PC-9 (cell line): ENCODE measurements around the gene LCN6.
A peak's percentile ranks its signal among the peaks of the same experiment; 100 is the strongest.

Source experiments
- CTCF ChIP-seq: fragments of 200-600 bp; sonication (generic); conservative IDR thresholded peaks from 2 replicates; pipeline ENCODE4 v1.6.1; 2017; ENCODE audit warnings: mixed run types, antibody characterized with exemption, mild to moderate bottlenecking, moderate library complexity
- EZH2 ChIP-seq: fragments of 200-600 bp; sonication (generic); IDR thresholded peaks from 2 replicates; pipeline ENCODE4 v1.8.0; 2017; ENCODE audit warnings: antibody characterized with exemption, low read depth

- peak; percentile 54 for TF ChIP-seq CTCF
- TF ChIP-seq EZH2, result no peak
Measured at GRCh38 chr9:136726631-136727191, 21.6 kb downstream of the LCN6 start.
